Measurements from ENCODE around the gene KCNJ4. TPM values are rescaled to one million over a fixed set of nuclear protein-coding genes. Genes with fewer than 3 reads are reported as not detected.
"Not testable (repeated sequence)": the region's sequence is repeated elsewhere in the genome, so short reads cannot be mapped to it uniquely, and the experiment has no call there.

KCNJ4 gene
- polyA plus RNA-seq, 1 donor (not counting 4 experiments of a cell fraction or from before 2014, with no cell fraction given), result not detected

DNA sequence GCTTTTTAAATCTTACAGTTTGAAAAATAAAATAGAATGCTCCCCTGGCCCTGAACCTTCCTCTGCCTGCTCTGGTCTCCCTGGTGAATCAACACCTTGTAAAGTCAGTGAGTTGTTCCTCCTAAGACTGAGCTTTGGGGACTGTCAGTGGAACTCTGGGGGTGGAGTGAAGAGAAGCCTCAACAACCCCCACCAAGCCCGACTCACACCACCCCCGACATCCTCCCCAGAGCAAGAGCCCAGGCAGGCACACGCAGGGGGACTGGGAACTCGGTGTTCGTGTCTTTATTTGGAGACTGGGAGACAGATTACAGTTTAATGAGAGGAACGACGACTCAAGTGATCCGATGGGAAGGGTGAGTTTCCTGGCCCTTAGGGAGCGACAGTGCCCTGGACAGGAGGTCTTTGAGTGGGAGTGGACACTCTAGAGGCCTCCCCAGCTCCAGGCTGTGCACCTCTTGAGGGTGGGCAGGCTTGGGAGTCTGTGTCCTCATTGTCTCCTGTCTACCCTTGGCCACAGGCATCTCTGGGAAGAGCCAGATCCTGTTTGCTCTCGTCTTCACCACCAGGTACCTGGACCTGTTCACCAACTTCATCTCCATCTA is 19.1 kb upstream of the KCNJ4 start:
- no peak for TF ChIP-seq EZH2 (IDR thresholded peaks at IDR 0.05; ENCODE audit: low read length)
- TF ChIP-seq, protein P1, sequence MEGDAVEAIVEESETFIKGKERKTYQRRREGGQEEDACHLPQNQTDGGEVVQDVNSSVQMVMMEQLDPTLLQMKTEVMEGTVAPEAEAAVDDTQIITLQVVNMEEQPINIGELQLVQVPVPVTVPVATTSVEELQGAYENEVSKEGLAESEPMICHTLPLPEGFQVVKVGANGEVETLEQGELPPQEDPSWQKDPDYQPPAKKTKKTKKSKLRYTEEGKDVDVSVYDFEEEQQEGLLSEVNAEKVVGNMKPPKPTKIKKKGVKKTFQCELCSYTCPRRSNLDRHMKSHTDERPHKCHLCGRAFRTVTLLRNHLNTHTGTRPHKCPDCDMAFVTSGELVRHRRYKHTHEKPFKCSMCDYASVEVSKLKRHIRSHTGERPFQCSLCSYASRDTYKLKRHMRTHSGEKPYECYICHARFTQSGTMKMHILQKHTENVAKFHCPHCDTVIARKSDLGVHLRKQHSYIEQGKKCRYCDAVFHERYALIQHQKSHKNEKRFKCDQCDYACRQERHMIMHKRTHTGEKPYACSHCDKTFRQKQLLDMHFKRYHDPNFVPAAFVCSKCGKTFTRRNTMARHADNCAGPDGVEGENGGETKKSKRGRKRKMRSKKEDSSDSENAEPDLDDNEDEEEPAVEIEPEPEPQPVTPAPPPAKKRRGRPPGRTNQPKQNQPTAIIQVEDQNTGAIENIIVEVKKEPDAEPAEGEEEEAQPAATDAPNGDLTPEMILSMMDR (optimal IDR thresholded peaks at IDR 0.05 in 1 of 3, IDR thresholded peaks at IDR 0.05 in 1 of 3, conservative IDR thresholded peaks at IDR 0.05 in 1 of 3; ENCODE audit: extremely low read depth in 1 of 3, insufficient read depth in 2 of 3, low read length in 3 of 3), result no peak
- H3K27ac ChIP-seq (ENCODE audit: control insufficient read depth, insufficient read depth, low read length), result no peak overlapping the region
- H3K9ac ChIP-seq (ENCODE audit: control insufficient read depth, extremely low read depth, insufficient read depth, low read length), result no peak overlapping the region
- no peaks in the 10 kb centered on the region for H3K79me2 ChIP-seq (ENCODE audit: control insufficient read depth, insufficient read depth, low read length)
- no peaks in the 10 kb centered on the region for H3K27me3 ChIP-seq (ENCODE audit: control insufficient read depth, extremely low read depth, insufficient read depth, low read length)
- dilution Hi-C loops (cut with MboI; ENCODE audit: extremely low pct_ligation_motif_present, low sequenced_read_pairs), result no loop called here
- no peak for FAIRE-seq
- no peaks in the 10 kb centered on the region for H3K36me3 ChIP-seq (ENCODE audit: control insufficient read depth in 2 of 2, extremely low read depth in 1 of 2, insufficient read depth in 2 of 2, low read length in 2 of 2)
- H3K9me3 ChIP-seq (ENCODE audit: control insufficient read depth, low read depth, low read length), result no peaks in the 10 kb centered on the region
- H3K4me2 ChIP-seq (ENCODE audit: control insufficient read depth, extremely low read depth, insufficient read depth, low read depth, low read length), result no peak overlapping the region
- H2AFZ ChIP-seq (ENCODE audit: control insufficient read depth, low read length), result no peak overlapping the region
- H3K4me3 ChIP-seq (ENCODE audit: control insufficient read depth in 2 of 3, extremely low read depth in 1 of 3, insufficient read depth in 2 of 3, low read depth in 1 of 3, low read length in 3 of 3), result no peak overlapping the region
- peaks cover 10% of the 10 kb centered on the region for H3K4me1 ChIP-seq (ENCODE audit: control insufficient read depth, extremely low read depth, insufficient read depth, low read length)
- DNase-seq (ENCODE audit: low read depth, low spot score), result no peak
- H3K9me1 ChIP-seq (ENCODE audit: control insufficient read depth, extremely low read depth, insufficient read depth, low read length), result no peaks in the 10 kb centered on the region
- H4K20me1 ChIP-seq (ENCODE audit: control insufficient read depth, extremely low read depth, insufficient read depth, low read length), result no peaks in the 10 kb centered on the region

DNA sequence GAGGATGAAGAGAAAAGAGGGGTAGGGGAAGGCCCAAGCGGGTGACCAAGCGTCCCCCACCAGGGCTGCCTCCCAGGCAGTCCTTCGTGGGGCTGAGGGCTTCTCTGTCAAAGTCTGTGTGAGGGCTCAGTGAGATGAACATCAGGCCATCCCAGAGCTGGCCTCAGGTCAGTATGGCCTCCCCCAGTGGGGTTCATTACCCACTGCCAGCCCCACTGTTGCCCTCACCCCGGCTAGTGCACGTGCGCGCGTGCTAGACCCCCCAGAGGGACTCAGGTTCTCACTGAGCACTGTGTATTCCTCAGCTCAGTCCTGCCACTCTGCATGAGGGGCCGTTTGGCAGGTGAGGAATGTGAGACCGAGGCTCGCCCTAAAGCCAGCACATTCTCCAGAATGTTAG is 16.2 kb upstream of the KCNJ4 start:
- Histone ChIP-seq H2AFZ (ENCODE audit: control insufficient read depth, low read length) (no peak overlapping the region), H3K27ac (ENCODE audit: control insufficient read depth, insufficient read depth, low read length) (no peak overlapping the region), H3K9ac (ENCODE audit: control insufficient read depth, extremely low read depth, insufficient read depth, low read length) (no peak overlapping the region), H3K9me1 (ENCODE audit: control insufficient read depth, extremely low read depth, insufficient read depth, low read length) (no peaks in the 10 kb centered on the region), H3K36me3 (ENCODE audit: control insufficient read depth in 2 of 2, extremely low read depth in 1 of 2, insufficient read depth in 2 of 2, low read length in 2 of 2) (no peaks in the 10 kb centered on the region), H3K4me3 (ENCODE audit: control insufficient read depth in 2 of 3, extremely low read depth in 1 of 3, insufficient read depth in 2 of 3, low read depth in 1 of 3, low read length in 3 of 3) (no peak overlapping the region), H3K4me1 (ENCODE audit: control insufficient read depth, extremely low read depth, insufficient read depth, low read length) (peaks cover 12% of the 10 kb centered on the region), H3K9me3 (ENCODE audit: control insufficient read depth, low read depth, low read length) (no peaks in the 10 kb centered on the region), H3K4me2 (ENCODE audit: control insufficient read depth, extremely low read depth, insufficient read depth, low read depth, low read length) (no peak overlapping the region), H4K20me1 (ENCODE audit: control insufficient read depth, extremely low read depth, insufficient read depth, low read length) (no peaks in the 10 kb centered on the region), H3K27me3 (ENCODE audit: control insufficient read depth, extremely low read depth, insufficient read depth, low read length) (peaks cover 4% of the 10 kb centered on the region), H3K79me2 (ENCODE audit: control insufficient read depth, insufficient read depth, low read length) (no peaks in the 10 kb centered on the region)
- DNase-seq (ENCODE audit: low read depth, low spot score) (no peak), FAIRE-seq (no peak)
- dilution Hi-C loops (cut with MboI; ENCODE audit: extremely low pct_ligation_motif_present, low sequenced_read_pairs), result no loop called here
- no peak for TF ChIP-seq EZH2 (IDR thresholded peaks at IDR 0.05; ENCODE audit: low read length)
- TF ChIP-seq, protein P1 (optimal IDR thresholded peaks at IDR 0.05 in 1 of 3, IDR thresholded peaks at IDR 0.05 in 1 of 3, conservative IDR thresholded peaks at IDR 0.05 in 1 of 3; ENCODE audit: extremely low read depth in 1 of 3, insufficient read depth in 2 of 3, low read length in 3 of 3), result no peak

DNA sequence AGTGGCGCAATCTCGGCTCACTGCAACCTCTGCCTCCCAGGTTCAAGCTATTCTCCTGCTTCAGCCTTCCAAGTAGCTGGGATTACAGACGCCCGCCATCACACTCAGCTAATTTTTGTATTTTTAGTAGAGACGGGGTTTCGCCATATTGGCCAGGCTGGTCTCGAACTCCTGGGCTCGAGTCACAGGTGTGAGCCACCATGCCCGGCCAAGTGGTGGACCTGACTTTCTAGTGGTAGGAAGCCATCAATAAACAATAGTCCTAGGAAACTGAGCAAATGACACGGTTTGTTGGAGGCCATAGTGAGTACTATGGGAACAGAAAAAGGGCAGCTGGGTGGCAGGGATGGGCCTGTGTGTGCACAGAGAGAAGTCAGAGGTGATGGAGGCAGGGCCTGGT is 15.2 kb upstream of the KCNJ4 start:
- DNase-seq (ENCODE audit: low read depth, low spot score); H3K27me3 ChIP-seq (ENCODE audit: control insufficient read depth, extremely low read depth, insufficient read depth, low read length); dilution Hi-C loops (cut with MboI; ENCODE audit: extremely low pct_ligation_motif_present, low sequenced_read_pairs); H3K9me1 ChIP-seq (ENCODE audit: control insufficient read depth, extremely low read depth, insufficient read depth, low read length); FAIRE-seq; H3K79me2 ChIP-seq (ENCODE audit: control insufficient read depth, insufficient read depth, low read length); H4K20me1 ChIP-seq (ENCODE audit: control insufficient read depth, extremely low read depth, insufficient read depth, low read length); H2AFZ ChIP-seq (ENCODE audit: control insufficient read depth, low read length); H3K9ac ChIP-seq (ENCODE audit: control insufficient read depth, extremely low read depth, insufficient read depth, low read length); H3K4me3 ChIP-seq (ENCODE audit: control insufficient read depth in 2 of 3, extremely low read depth in 1 of 3, insufficient read depth in 2 of 3, low read depth in 1 of 3, low read length in 3 of 3); H3K36me3 ChIP-seq (ENCODE audit: control insufficient read depth in 2 of 2, extremely low read depth in 1 of 2, insufficient read depth in 2 of 2, low read length in 2 of 2); H3K4me2 ChIP-seq (ENCODE audit: control insufficient read depth, extremely low read depth, insufficient read depth, low read depth, low read length); H3K9me3 ChIP-seq (ENCODE audit: control insufficient read depth, low read depth, low read length); H3K27ac ChIP-seq (ENCODE audit: control insufficient read depth, insufficient read depth, low read length): not testable (repeated sequence)
- H3K4me1 ChIP-seq (ENCODE audit: control insufficient read depth, extremely low read depth, insufficient read depth, low read length), result peaks cover 12% of the 10 kb centered on the region
